ENCODE results near the gene DEPDC5. TPM values are rescaled to one million over a fixed set of nuclear protein-coding genes. Genes with fewer than 3 reads are reported as not detected.

DEPDC5 gene
- total and polyA plus RNA-seq, 2 of the 8 experiments (the other 6 are each of a cell fraction or from before 2014, with no cell fraction given) = 18.3 to 26.5 TPM

- no peak for FAIRE-seq
- ChIA-PET POLR2A (ENCODE audit: partially characterized antibody) (no interaction called here), CTCF (ENCODE audit: partially characterized antibody) (interaction anchor here (0.6 to 1.1 kb wide), 2 partner anchors 21 to 71 kb away, joined by 3 to 4 read pairs; no protein-coding TSS in a partner anchor)
- Histone ChIP-seq H2BK120ac (replicated peaks; ENCODE audit: low read depth, low read length) (no peak overlapping the region), H3K36me3 (ENCODE audit: control insufficient read depth in 2 of 4, insufficient read depth in 4 of 4, low read length in 3 of 4) (no peaks in the 10 kb centered on the region), H3K4me1 (replicated peaks in 1 of 4; ENCODE audit: control insufficient read depth in 3 of 4, insufficient read depth in 4 of 4, low read length in 3 of 4) (no peaks in the 10 kb centered on the region), H2BK12ac (ENCODE audit: low read depth, low read length) (no peak overlapping the region), H3K18ac (ENCODE audit: extremely low read depth, low read length) (no peak overlapping the region), H3K23me2 (ENCODE audit: low read depth, low read length) (peaks cover 5% of the 10 kb centered on the region; the same call in 1 of the 2 replicates), H2BK20ac (ENCODE audit: low read length) (no peak overlapping the region), H3K27ac (ENCODE audit: low read depth, low read length) (no peak overlapping the region), H3K79me1 (ENCODE audit: low read depth, low read length) (no peaks in the 10 kb centered on the region), H3K23ac (ENCODE audit: insufficient read length) (no peak overlapping the region), H3K4me2 (ENCODE audit: insufficient read depth in 1 of 2, low read depth in 2 of 2, low read length in 2 of 2) (no peak overlapping the region), H4K5ac (ENCODE audit: insufficient read length, low read depth, low read length) (no peak overlapping the region), H4K8ac (ENCODE audit: extremely low read depth, insufficient read depth, low read length) (no peak overlapping the region), H3K56ac (replicated peaks; ENCODE audit: insufficient read length, low read depth, low read length) (no peak overlapping the region), H3K27me3 (replicated peaks in 1 of 4; ENCODE audit: control insufficient read depth in 3 of 4, extremely low read depth in 1 of 4, insufficient read depth in 3 of 4, low read length in 3 of 4) (no peaks in the 10 kb centered on the region), H3K9me3 (ENCODE audit: insufficient read depth in 2 of 2, low read depth in 1 of 2, low read length in 1 of 2) (no peaks in the 10 kb centered on the region), H4K20me1 (replicated peaks in 1 of 2; ENCODE audit: control insufficient read depth in 1 of 2, insufficient read depth in 2 of 2, low read length in 2 of 2) (no peaks in the 10 kb centered on the region), H3K4me3 (ENCODE audit: extremely low read depth in 1 of 4, insufficient read depth in 2 of 4, low read depth in 3 of 4, low read length in 4 of 4) (no peak overlapping the region), H2BK15ac (ENCODE audit: low read length) (no peak overlapping the region), H4K91ac (replicated peaks; ENCODE audit: insufficient read length, low read length) (no peak overlapping the region), H3K79me2 (ENCODE audit: control insufficient read depth in 1 of 2, insufficient read depth in 2 of 2, low read length in 2 of 2) (no peaks in the 10 kb centered on the region), H2AK5ac (ENCODE audit: low read depth, low read length) (no peak overlapping the region), H2BK5ac (ENCODE audit: low read depth, low read length) (no peak overlapping the region), H2AFZ (ENCODE audit: low read length) (no peak overlapping the region), H3K14ac (ENCODE audit: insufficient read length) (no peak overlapping the region), H3K4ac (replicated peaks; ENCODE audit: insufficient read length, low read depth, low read length) (no peak overlapping the region), H3K9ac (replicated peaks in 1 of 4; ENCODE audit: extremely low read depth in 1 of 4, low read depth in 3 of 4, low read length in 3 of 4) (no peak overlapping the region)
- 82% methylated on average over 3 of the region's 3 CpGs; no CpG with 5 or more reads in 1 of the 2 experiments for WGBS, 2 experiments (ENCODE audit: extremely low coverage in 1 of 2, insufficient coverage in 1 of 2, insufficient read length in 1 of 2, insufficient replicate concordance in 2 of 2, low coverage in 1 of 2, low lambda C conversion rate in 2 of 2, missing lambda C conversion rate in 1 of 2)
- DNase-seq (ENCODE audit: low read depth in 1 of 2, low spot score in 2 of 2) = no peak
- TF ChIP-seq GTF2F1 (IDR thresholded peaks at IDR 0.05; ENCODE audit: borderline replicate concordance, low read depth, low read length) = no peak
- TF ChIP-seq JUN (IDR thresholded peaks at IDR 0.05; ENCODE audit: low read depth, low read length) = no peak
- TF ChIP-seq CBX8 (IDR thresholded peaks at IDR 0.05; ENCODE audit: borderline replicate concordance, low read depth, low read length) = no peak
- no peak for TF ChIP-seq PHF8 (conservative IDR thresholded peaks at IDR 0.05; ENCODE audit: low read depth, low read length)
- TF ChIP-seq HDAC2 (IDR thresholded peaks at IDR 0.05; ENCODE audit: borderline replicate concordance in 1 of 2, low read depth in 2 of 2, low read length in 2 of 2) = no peak
- TF ChIP-seq BRCA1 (IDR thresholded peaks at IDR 0.05; ENCODE audit: low read depth, low read length) = no peak
- TF ChIP-seq, protein P1, sequence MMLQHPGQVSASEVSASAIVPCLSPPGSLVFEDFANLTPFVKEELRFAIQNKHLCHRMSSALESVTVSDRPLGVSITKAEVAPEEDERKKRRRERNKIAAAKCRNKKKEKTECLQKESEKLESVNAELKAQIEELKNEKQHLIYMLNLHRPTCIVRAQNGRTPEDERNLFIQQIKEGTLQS (IDR thresholded peaks at IDR 0.05; ENCODE audit: insufficient read depth, low read depth, low read length) = no peak
- TF ChIP-seq MAFK (IDR thresholded peaks at IDR 0.05; ENCODE audit: low read depth, low read length) = no peak
- no peak for TF ChIP-seq CHD1 (IDR thresholded peaks at IDR 0.05; ENCODE audit: low read depth, low read length)
- TF ChIP-seq GABPA (IDR thresholded peaks at IDR 0.05; ENCODE audit: borderline replicate concordance, insufficient read depth, low read length) = no peak
- no peak for TF ChIP-seq CTBP2 (IDR thresholded peaks at IDR 0.05; ENCODE audit: borderline replicate concordance, insufficient read depth, insufficient read length, low read length)
- no peak for TF ChIP-seq SIX5 (IDR thresholded peaks at IDR 0.05; ENCODE audit: low read depth, low read length)
- TF ChIP-seq NRF1 (IDR thresholded peaks at IDR 0.05; ENCODE audit: low read depth, low read length) = no peak
- no peak for TF ChIP-seq ASH2L (IDR thresholded peaks at IDR 0.05; ENCODE audit: low read length)
These were observed 167.3 kb downstream of the DEPDC5 start for GRCh38 chr22:31921106-31921505.
